GM12865 (cell line): Measurements from ENCODE around the gene EEPD1.

Experiments used
- DNase-seq: peaks from one replicate; pipeline ENCODE4 v3.0.0; 2010; ENCODE audit warnings: low read depth
- H3K4me3 ChIP-seq: 2 replicates; pipeline ENCODE4 v1.5.1; 2011; ENCODE audit warnings: mild to moderate bottlenecking, low read depth, low read length, control low read depth
- CTCF ChIP-seq: IDR thresholded peaks from 2 replicates; pipeline ENCODE4 v1.5.1; 2011; ENCODE audit warnings: low read length, control low read depth, low read depth, inconsistent platforms; ENCODE audit not compliant: insufficient read depth; ENCODE audit errors: missing control alignments

The EEPD1 gene

GRCh38 chr7:36272567-36273269 is 119.7 kb downstream of the EEPD1 start:
- DNase-seq: no peak
- TF ChIP-seq CTCF: no peak
- no peak overlapping the region for H3K4me3 ChIP-seq

GRCh38 chr7:36273836-36274235 is 120.8 kb downstream of the EEPD1 start:
- H3K4me3 ChIP-seq: no peak overlapping the region
- DNase-seq: no peak
- TF ChIP-seq CTCF: no peak

DNA sequence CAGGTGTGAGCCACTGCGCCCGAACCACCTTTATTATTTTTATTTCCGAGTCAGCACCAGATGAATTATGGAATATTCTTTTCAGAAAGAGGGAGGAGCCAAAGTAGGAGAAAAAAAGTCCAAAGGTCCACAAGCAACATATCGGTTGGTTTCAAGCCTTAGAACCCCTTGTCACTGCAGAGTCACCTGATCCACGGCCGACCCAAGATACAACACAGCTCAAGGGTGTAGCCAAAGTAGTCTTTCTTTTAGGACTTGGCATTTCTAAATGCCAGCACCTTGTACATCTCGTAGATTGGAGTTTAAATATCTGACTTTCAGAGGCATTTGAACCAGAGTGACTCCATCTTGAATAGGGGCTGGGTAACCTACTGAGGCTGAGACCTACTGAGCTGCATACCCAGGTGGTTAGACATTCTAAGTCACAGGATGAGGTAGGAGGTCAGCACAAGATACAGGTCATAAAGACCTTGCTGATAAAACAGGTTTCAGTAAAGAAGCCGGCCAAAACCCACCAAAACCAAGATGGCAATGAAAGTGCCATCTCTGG is 122.8 kb downstream of the EEPD1 start:
- no peak for TF ChIP-seq CTCF
- H3K4me3 ChIP-seq: no peak overlapping the region
- no peak for DNase-seq

DNA sequence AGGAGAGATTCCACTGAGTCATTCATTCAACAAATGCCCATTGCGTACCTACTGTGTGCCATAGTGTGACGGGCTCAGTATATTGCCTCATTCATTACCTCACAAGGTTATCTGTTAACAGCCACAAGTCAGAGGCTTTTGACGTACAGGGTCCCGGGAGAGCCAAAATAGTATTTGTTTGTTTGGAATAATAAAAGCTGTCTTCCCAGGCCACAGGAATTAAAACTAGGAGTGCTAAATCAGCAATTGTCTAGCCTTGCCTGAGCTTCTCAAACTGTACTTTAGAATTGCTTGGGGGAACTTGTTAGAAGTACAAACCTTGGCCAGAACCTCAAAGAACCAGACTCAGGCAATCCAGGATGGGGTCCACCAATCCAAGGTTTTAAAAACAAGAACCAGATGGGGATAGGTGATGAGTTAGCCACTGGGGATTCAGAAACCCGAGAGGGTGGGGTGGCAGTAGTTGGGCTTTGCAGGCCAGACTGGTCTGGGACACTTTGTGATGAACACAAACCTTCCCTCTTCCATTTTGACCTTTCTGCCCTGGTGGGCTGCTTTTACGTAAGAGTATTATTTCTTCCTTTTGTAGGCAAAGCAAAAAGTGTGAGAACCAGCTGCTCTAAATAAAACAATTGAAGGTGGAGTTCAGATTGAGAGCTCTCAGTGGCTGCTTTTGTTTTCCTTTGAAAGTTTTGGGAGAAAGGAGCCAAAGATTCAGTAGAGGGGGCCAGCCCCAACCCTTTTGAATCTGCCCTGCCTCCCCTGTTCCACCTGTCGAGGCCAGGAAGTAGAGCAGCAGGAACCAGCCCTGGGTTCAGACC is 123.6 kb downstream of the EEPD1 start:
- TF ChIP-seq CTCF: no peak

GRCh38 chr7:36277249-36277542 is 124.1 kb downstream of the EEPD1 start:
- no peak overlapping the region for H3K4me3 ChIP-seq
- DNase-seq: no peak
- no peak for TF ChIP-seq CTCF

More for the DNA sequence above, 123.6 kb downstream of the EEPD1 start:
- no peak for DNase-seq
- no peak overlapping the region for H3K4me3 ChIP-seq

- no peak for TF ChIP-seq CTCF
- H3K4me3 ChIP-seq: no peak overlapping the region
- no peak for DNase-seq
Measured at GRCh38 chr7:36278069-36278619, 125.1 kb downstream of the EEPD1 start.
